HG03097 (cell line): ENCODE results near the gene LEP.

Source experiments
- ATAC-seq: cut with Tn5 transposase; IDR thresholded peaks from one replicate; pipeline ENCODE4 v1.9.1; 2021; ENCODE audit not compliant: unreplicated experiment, low FRiP score

The LEP gene

DNA sequence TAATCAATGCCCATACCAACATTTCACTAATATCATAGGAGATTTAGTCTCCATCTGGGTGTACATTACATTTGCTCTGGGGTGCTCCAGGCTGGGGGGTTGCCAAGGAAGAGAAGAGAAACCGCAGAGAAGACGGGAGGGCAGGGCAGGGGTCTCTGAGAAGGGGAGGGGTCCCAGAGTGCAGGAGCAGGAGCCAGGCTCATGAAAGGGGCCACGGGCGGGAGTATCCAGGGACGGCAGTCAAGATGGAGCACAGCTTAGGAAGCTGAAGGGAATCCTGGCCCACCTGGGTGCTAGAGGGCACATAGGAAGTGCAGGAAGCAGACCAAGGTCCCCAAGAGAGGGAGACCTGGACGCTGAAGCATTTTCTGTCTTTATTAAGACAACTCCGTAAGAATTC lies 2.2 kb downstream of the LEP start:
- ATAC-seq: no peak

DNA sequence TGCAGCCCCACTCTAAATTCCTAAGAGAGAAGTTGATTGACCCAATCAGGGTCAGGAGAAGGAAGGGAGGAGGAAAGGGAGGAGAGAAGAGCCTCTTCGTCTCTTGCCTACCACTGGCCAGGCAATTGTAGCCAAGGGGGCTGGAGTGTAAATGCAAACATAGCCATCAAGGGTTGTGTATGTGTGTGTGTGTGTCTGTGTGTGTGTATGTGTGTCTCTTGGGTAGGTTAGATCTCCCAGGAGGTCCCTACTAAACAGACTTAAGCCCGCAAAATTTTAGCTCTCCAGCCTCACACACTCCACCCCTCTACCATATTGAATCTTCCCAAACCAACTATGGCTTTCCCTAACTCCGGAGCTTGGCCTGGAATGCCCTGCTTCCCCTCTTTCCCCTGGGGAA lies 3.8 kb downstream of the LEP start:
- ATAC-seq: no peak

GRCh38 chr7:128247108-128247507 lies 6.0 kb downstream of the LEP start:
- ATAC-seq: no peak

- no peak for ATAC-seq
Measured at GRCh38 chr7:128247640-128248194, 6.6 kb downstream of the LEP start.

DNA sequence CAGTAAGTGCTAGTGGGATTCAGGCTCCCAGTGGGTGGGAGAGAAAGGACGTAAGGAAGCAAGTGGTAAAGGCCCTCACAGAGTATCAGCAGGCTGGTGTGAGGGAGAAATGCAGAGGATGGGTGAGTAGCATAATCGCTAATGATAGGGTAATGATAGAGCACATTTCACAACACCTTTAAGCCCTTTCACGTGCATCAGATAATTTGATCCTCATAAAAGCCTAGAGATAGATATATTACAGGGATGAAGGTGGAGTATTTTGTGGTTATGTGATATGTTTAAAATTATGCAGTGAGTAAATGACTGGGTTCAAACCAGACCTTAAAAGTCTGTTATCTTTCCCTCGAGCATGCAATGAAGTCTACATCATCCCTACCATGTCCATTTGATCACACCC lies 10.3 kb downstream of the LEP start:
- no peak for ATAC-seq

- no peak for ATAC-seq
Measured at GRCh38 chr7:128253701-128254100, 12.6 kb downstream of the LEP start.

DNA sequence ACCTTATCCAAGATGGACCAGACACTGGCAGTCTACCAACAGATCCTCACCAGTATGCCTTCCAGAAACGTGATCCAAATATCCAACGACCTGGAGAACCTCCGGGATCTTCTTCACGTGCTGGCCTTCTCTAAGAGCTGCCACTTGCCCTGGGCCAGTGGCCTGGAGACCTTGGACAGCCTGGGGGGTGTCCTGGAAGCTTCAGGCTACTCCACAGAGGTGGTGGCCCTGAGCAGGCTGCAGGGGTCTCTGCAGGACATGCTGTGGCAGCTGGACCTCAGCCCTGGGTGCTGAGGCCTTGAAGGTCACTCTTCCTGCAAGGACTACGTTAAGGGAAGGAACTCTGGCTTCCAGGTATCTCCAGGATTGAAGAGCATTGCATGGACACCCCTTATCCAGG lies 13.4 kb downstream of the LEP start:
- no peak for ATAC-seq

DNA sequence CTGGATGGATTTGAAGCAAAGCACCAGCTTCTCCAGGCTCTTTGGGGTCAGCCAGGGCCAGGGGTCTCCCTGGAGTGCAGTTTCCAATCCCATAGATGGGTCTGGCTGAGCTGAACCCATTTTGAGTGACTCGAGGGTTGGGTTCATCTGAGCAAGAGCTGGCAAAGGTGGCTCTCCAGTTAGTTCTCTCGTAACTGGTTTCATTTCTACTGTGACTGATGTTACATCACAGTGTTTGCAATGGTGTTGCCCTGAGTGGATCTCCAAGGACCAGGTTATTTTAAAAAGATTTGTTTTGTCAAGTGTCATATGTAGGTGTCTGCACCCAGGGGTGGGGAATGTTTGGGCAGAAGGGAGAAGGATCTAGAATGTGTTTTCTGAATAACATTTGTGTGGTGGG lies 14.2 kb downstream of the LEP start:
- no peak for ATAC-seq

- ATAC-seq: no peak
Measured at GRCh38 chr7:128257458-128257857, 16.4 kb downstream of the LEP start.

- no peak for ATAC-seq
Measured at GRCh38 chr7:128259131-128260061, 18.3 kb downstream of the LEP start.

DNA sequence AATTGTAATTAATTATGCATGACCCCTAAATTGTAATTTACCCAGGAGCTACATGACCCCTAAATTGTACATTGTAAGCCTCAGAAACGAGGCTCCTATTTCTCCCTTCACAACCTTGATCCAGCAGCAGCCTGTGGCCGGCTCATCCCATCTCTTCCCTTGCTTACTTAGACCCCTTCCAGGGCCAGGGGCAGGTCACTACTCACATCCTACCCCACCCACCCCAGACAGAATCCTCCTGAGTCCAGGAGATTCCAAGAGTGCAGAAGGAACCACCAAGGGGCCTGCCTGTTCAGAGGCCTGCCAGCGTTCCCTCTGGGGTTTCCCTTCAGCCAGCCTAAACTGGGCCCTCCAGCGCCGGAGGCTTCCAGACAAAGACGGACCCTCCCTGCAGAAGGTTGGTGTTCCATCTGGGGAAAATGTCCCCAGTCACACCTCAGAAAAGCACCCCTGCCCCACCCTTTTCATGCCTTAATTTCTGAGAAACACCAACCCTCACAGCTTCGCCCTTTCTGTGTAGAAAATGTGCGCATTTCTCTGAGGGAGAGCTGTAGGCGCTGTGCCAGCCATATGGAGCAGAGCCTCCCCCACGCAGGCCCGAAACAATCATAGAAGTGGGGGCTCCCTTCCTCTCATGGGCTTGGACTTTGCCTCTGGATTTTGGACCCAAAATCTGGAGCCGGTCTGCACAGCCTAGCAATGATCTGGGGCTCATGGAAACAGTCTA lies 19.2 kb downstream of the LEP start:
- no peak for ATAC-seq

- ATAC-seq: no peak
Measured at GRCh38 chr7:128262273-128263028, 21.4 kb downstream of the LEP start.

- ATAC-seq: no peak
Measured at GRCh38 chr7:128263420-128263819, 22.3 kb downstream of the LEP start.

DNA sequence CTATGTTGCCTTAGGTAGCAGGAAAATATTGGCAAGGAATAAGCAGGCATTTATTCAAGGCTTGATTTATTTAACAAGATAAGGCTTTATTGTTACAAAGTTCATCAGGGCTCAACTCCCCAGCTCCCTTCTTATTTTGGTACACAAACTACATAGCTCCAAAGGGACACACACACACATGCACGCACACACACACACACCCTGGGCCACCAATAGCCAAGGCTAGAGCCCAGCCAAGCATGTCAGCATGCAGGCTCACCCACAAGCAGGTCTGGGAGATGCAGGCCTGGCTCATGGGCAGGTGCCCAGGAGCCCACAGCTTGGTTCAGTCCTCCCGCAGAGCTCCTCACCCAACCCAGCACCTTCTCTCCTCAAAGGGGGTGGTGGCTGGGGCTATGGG lies 23.4 kb downstream of the LEP start:
- ATAC-seq: no peak

DNA sequence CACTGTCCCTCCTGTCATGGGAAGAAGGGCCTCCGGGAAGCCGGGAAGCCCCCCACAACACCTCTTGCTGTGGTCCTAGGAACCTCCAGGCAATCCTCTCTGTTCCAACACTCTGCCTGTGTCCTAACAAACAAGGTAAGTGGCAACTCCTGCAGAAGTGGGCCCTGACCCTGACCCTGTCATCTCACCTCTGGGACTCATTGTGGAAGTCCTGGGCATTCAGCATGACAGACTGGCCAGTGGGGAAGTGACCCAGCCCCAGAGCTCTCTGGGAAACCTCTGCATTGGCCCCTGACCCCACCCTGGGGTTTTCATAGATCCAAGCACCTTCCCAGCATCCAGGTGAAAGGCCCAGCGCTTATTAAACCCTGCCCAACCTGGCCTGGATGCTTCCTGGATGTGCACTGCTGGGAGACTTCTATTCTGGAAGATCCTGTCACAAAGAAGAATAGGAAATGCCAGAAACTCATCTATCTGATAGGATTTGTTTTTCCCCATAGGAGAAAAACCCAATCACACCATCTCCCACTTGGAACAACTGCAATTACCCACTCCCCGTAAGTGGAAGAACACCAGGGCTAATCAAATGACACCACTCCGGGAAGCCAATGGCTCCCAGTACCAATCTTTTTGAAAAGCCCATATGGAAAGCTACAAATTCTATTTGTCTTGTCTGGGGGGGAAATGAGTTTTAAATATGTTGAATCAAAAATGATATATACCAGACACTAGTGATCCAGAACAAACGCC lies 24.3 kb downstream of the LEP start:
- ATAC-seq: no peak

- no peak for ATAC-seq
Measured at GRCh38 chr7:128265906-128266300, 24.8 kb downstream of the LEP start.

DNA sequence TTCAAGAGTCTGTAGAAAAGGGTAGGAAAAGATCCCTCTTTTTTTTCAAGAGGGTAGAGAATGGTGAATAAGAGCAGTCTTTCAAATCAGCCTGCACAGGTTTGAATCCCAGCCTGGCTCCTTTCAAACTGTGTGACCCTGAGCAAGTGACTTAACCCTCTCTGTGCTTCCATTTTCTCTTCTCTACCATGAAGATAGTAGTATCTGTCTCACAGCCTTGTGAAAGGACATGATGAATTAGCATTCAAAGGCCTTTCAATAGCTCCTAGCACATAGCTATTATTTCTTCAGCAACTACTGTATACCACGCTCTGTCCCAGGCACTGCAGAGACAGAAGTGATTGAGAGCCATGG lies 25.4 kb downstream of the LEP start:
- no peak for ATAC-seq

GRCh38 chr7:128266883-128267594 lies 26.0 kb downstream of the LEP start:
- ATAC-seq: no peak

DNA sequence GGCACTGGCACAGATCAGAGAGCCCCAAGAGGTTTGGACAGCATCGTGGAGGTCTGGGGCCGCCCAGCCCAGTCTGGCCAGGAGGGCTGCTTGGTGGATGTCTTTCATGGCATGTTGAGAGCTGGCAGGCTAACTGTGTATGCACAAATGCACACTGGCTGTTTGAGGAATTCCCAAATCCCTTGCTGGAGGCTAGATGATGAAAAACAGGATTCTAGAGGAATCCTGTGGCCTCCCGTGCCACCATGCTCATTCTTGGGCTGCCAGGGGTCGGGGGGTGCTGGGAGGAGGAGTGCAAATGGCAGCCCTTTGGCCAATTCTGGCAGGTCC lies 26.5 kb downstream of the LEP start:
- no peak for ATAC-seq

DNA sequence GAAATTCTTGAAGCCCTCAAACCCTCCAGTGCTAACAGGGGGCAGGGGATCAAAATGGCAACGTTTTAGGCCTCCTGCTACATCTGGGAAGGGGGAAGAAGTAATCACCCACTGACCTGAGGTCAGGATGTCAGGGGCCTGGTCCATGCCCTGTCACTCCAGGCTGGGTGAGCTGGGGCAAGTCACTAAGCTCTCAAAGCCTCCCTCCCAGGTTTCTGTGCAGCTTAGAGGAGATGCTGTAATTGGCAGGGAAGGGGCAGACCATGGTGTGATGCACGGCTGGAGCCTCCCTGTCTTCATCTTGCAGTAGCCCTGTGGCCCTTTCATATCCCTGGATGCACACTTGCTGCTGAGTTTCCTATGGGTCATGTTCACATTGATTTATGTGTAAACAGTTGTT lies 27.2 kb downstream of the LEP start:
- ATAC-seq: no peak
